GM10847 (cell line): ENCODE data around the gene PUS1.

Experiments
- POLR2A ChIP-seq: IDR thresholded peaks from 2 replicates; pipeline ENCODE4 v1.6.1; 2011; ENCODE audit not compliant: insufficient read length; ENCODE audit errors: extremely low read depth

Gene PUS1

DNA sequence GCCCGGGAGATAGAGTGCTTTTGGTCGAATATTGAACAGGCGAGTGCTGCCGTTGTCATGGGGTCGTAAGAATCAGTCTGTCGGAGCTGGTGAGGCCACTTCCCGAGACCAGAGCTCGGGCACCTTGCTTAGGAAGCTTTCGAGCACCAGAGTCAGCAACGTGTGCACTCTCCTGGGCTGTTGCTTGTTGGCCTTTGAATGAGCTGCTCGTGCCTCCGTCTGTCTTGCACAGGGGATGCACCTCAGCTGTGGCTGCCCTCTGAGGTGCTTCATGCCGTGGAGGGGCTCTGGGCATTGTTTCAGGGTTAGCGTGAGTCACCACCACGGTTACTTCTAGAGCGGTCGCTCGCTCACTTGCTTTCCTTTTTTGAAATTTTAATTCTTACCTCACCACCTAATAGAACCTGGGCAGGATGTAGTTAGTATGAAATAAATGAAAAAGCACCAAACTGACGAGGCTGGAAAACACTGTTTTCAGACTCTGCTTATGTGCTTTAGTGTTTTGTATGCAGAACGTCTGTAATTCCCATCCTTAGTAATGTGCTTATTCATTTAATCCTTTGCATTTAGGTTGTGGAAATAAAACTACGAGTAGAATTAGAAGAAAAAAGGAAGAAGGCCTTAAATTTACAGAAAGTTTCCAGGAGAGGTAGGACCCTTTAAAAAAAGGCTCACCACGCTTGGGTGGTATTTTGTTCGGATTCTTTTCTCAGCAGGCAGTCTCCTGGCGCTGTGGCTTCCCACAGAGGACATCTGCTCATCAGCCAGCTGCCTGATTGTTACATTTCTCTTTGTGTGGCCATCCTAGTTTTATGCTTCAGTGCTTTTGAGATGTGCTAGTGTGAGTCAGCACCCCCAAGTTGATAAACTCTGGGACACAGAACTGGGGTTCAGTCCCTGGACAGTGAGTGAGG is 61.2 kb downstream of the PUS1 start:
- no peak for TF ChIP-seq POLR2A

DNA sequence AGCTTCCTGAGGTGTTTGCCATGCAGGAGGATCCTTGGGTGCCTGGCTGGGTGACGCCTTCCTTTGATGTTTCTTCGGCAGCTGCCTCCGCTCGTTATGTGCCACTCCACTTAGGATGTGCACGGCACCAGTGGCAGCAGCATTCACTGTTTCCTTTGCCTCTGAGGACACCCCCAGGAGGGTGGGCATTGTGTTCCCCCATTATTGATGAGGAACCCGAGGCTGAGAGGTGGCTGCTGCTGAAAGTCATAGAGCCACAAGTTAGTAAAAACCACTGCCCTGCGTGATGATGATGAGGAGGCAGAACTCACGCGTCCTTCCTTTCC is 61.9 kb downstream of the PUS1 start:
- TF ChIP-seq POLR2A = no peak

DNA sequence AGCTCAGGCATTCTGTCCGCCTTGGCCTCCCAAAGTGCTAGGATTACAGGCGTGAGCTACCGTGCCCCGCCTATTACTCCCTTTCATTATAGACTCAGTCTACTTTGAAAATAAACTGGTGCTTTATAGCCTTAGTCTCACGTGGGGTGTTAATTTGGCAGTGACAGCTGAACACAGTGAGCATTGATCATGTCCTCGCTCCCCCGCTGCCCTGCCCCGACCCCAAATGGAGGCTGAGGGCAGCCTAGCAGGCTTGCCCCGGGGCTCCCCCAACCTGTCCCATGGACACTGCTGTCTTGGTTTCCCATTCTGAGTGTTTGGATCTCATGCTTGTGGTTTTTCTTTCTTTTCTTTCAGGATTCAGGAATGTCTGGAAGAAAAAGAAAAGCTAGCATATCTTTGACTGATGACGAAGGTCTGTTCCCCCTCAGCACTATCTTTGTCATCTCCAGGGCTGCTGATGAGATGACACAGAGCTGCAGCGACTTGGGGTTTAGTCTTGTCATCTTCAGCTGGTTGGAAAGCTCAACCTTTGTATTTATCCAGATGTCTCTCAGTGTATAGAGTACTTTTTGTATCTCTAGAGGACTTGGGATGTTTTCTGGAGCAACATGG is 62.8 kb downstream of the PUS1 start:
- no peak for TF ChIP-seq POLR2A

- TF ChIP-seq POLR2A = no peak
Observed at GRCh38 chr12:131994589-131994988, 65.5 kb downstream of the PUS1 start.
